ENCODE data around the gene DNPEP.
A peak's percentile ranks its signal among the peaks of the same experiment; 100 is the strongest.

The DNPEP gene

GRCh38 chr2:219352448-219353023, 35.2 kb downstream of the DNPEP start:
- H3K4me3 ChIP-seq (ENCODE audit: severe bottlenecking) = no peak overlapping the region
- no peaks in the 10 kb centered on the region for H3K4me1 ChIP-seq (ENCODE audit: insufficient read depth, poor library complexity, severe bottlenecking)
- peak; percentile 51; the same call in 1 of the 3 replicates for ATAC-seq (ENCODE audit: low read depth)
- TF ChIP-seq, protein P1, sequence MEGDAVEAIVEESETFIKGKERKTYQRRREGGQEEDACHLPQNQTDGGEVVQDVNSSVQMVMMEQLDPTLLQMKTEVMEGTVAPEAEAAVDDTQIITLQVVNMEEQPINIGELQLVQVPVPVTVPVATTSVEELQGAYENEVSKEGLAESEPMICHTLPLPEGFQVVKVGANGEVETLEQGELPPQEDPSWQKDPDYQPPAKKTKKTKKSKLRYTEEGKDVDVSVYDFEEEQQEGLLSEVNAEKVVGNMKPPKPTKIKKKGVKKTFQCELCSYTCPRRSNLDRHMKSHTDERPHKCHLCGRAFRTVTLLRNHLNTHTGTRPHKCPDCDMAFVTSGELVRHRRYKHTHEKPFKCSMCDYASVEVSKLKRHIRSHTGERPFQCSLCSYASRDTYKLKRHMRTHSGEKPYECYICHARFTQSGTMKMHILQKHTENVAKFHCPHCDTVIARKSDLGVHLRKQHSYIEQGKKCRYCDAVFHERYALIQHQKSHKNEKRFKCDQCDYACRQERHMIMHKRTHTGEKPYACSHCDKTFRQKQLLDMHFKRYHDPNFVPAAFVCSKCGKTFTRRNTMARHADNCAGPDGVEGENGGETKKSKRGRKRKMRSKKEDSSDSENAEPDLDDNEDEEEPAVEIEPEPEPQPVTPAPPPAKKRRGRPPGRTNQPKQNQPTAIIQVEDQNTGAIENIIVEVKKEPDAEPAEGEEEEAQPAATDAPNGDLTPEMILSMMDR (IDR thresholded peaks at IDR 0.05; ENCODE audit: poor library complexity, severe bottlenecking) = peak; percentile 66
- no peaks in the 10 kb centered on the region for H3K36me3 ChIP-seq (ENCODE audit: low read depth)
- no peaks in the 10 kb centered on the region for H3K9me3 ChIP-seq (ENCODE audit: severe bottlenecking)
- DNase-seq (ENCODE audit: low spot score) = no peak
- H3K27me3 ChIP-seq (ENCODE audit: insufficient read depth, poor library complexity, severe bottlenecking) = peaks cover 10% of the 10 kb centered on the region
- no peak overlapping the region for H3K27ac ChIP-seq (ENCODE audit: poor library complexity, severe bottlenecking)

- TF ChIP-seq, protein P1 (IDR thresholded peaks at IDR 0.05; ENCODE audit: poor library complexity, severe bottlenecking) = no peak
- Histone ChIP-seq H3K27ac (ENCODE audit: poor library complexity, severe bottlenecking) (no peak overlapping the region), H3K27me3 (ENCODE audit: insufficient read depth, poor library complexity, severe bottlenecking) (no peaks in the 10 kb centered on the region), H3K36me3 (ENCODE audit: low read depth) (no peaks in the 10 kb centered on the region), H3K4me3 (ENCODE audit: severe bottlenecking) (no peak overlapping the region), H3K4me1 (ENCODE audit: insufficient read depth, poor library complexity, severe bottlenecking) (no peaks in the 10 kb centered on the region), H3K9me3 (ENCODE audit: severe bottlenecking) (no peaks in the 10 kb centered on the region)
- DNase-seq (ENCODE audit: low spot score) = no peak
- no peak for ATAC-seq (ENCODE audit: low read depth)
Measured at GRCh38 chr2:219350710-219351221, 36.9 kb downstream of the DNPEP start.

- Histone ChIP-seq H3K27me3 (ENCODE audit: insufficient read depth, poor library complexity, severe bottlenecking) (no peaks in the 10 kb centered on the region), H3K36me3 (ENCODE audit: low read depth) (no peaks in the 10 kb centered on the region), H3K27ac (ENCODE audit: poor library complexity, severe bottlenecking) (no peak overlapping the region), H3K9me3 (ENCODE audit: severe bottlenecking) (no peaks in the 10 kb centered on the region), H3K4me1 (ENCODE audit: insufficient read depth, poor library complexity, severe bottlenecking) (no peaks in the 10 kb centered on the region), H3K4me3 (ENCODE audit: severe bottlenecking) (no peak overlapping the region)
- DNase-seq (ENCODE audit: low spot score) = no peak
- ATAC-seq (ENCODE audit: low read depth) = no peak
- TF ChIP-seq, protein P1 (IDR thresholded peaks at IDR 0.05; ENCODE audit: poor library complexity, severe bottlenecking) = no peak
Measured at GRCh38 chr2:219350215-219350614, 37.5 kb downstream of the DNPEP start.

DNA sequence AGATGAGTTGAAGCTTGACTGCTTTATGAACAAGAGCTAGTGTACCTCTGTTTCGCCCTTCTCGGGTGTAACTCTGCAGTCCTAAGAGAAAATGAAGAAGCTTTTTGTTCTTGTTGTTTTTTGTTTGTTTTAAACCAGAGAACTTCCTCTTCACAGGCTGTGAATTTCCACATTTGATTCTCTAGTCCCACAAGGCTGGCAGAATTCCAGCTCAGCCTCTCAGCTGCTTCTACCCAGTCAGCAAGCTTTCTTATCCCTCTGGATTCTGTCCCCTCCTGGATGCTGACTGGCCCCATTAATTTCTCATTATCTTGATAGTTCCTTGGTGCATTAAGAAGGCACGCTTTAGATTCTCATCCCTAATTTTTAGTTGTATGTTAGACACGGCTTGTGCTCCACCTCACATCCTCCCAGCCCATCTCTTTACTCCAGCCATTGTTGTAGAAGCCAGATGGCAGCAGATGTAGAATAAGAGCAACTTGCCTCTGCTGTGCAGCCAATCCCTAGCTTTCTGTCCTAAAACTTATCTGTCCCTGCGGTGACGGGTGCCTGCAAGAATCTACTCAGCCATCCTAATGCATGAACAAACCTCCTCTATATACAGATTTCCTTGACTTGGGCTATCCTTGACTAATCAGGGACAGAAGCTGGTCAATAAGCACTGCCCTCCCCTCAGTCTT, 42.8 kb downstream of the DNPEP start:
- DNase-seq (ENCODE audit: low spot score) (no peak), ATAC-seq (ENCODE audit: low read depth) (no peak)
- no peaks in the 10 kb centered on the region for H3K36me3 ChIP-seq (ENCODE audit: low read depth)
- H3K27ac ChIP-seq (ENCODE audit: poor library complexity, severe bottlenecking) = no peak overlapping the region
- H3K4me3 ChIP-seq (ENCODE audit: severe bottlenecking) = no peak overlapping the region
- H3K9me3 ChIP-seq (ENCODE audit: severe bottlenecking) = no peaks in the 10 kb centered on the region
- TF ChIP-seq, protein P1 (IDR thresholded peaks at IDR 0.05; ENCODE audit: poor library complexity, severe bottlenecking) = no peak
- no peaks in the 10 kb centered on the region for H3K4me1 ChIP-seq (ENCODE audit: insufficient read depth, poor library complexity, severe bottlenecking)
- H3K27me3 ChIP-seq (ENCODE audit: insufficient read depth, poor library complexity, severe bottlenecking) = no peaks in the 10 kb centered on the region

DNA sequence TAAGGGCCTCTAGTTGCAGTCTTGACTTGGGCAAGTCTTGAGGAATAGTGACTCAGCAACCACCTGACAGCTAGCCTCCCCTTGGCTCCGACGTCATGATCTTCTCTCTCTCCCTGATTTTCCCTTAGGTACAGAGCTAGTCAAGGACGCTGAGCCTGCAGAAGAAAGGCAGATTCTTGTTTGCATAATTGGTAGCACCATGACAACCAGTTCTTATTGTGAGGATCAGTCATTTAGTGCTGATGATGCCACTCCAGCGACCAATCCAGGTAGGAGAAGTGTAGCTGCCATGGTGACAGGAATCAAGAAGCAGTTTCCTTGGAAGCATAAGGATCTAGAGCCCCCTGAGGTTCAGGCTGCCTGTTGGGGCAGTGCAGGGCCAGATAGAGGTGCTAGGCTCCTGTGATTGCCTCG, 52.3 kb downstream of the DNPEP start:
- TF ChIP-seq, protein P1 (IDR thresholded peaks at IDR 0.05; ENCODE audit: poor library complexity, severe bottlenecking) = no peak
- Histone ChIP-seq H3K4me3 (ENCODE audit: severe bottlenecking) (no peak overlapping the region), H3K9me3 (ENCODE audit: severe bottlenecking) (no peaks in the 10 kb centered on the region), H3K27me3 (ENCODE audit: insufficient read depth, poor library complexity, severe bottlenecking) (peaks cover 34% of the 10 kb centered on the region), H3K27ac (ENCODE audit: poor library complexity, severe bottlenecking) (no peak overlapping the region), H3K4me1 (ENCODE audit: insufficient read depth, poor library complexity, severe bottlenecking) (no peaks in the 10 kb centered on the region), H3K36me3 (ENCODE audit: low read depth) (no peaks in the 10 kb centered on the region)
- DNase-seq (ENCODE audit: low spot score) (no peak), ATAC-seq (ENCODE audit: low read depth) (no peak)

Data from RWPE2 (cell line).